AG04450 (cell line): ENCODE data around the gene PRR3. TPM values are rescaled to one million over a fixed set of nuclear protein-coding genes. Genes with fewer than 3 reads are reported as not detected.

Source experiments
- CTCF ChIA-PET: fragments of 300-600, 350-600 bp; formaldehyde crosslinking; extraction: SDS; loops from one replicate; lab custom pipeline; 2022; ENCODE audit warnings: antibody characterized with exemption, inconsistent platforms; lab: Charles Lee
- POLR2A ChIA-PET: fragments of 350-600 bp; formaldehyde crosslinking; extraction: SDS; loops from one replicate; lab custom pipeline; 2021; ENCODE audit warnings: antibody characterized with exemption, inconsistent platforms; lab: Yijun Ruan, JAX
- DNase-seq: peaks from one replicate; pipeline ENCODE4 v3.0.0-alpha.2; 2011; ENCODE audit warnings: low read depth, low spot score
- H3K27ac ChIP-seq: one replicate; pipeline ENCODE4 v1.5.1; 2012; ENCODE audit warnings: low read depth, low read length, control low read depth
- H3K27me3 ChIP-seq: one replicate; pipeline ENCODE4 v1.6.0; 2012; ENCODE audit warnings: low read length; ENCODE audit not compliant: control insufficient read depth, insufficient read depth
- H3K4me3 ChIP-seq: 2 replicates; pipeline ENCODE4 v1.5.1; 2011; ENCODE audit warnings: mild to moderate bottlenecking, low read depth, low read length, control low read depth
- H3K9me3 ChIP-seq: 2 replicates; pipeline ENCODE4 v1.5.1; 2012; ENCODE audit warnings: low read length; ENCODE audit not compliant: control insufficient read depth, insufficient read depth
- polyA plus RNA-seq: library from polyadenylated mRNA; depleted of rRNA; stranded (reverse); fragments of >200 nt; gene quantifications from 2 replicates; pipeline ENCODE4 v1.2.3, GENCODE V29; 2011
- TF ChIP-seq, protein P1 (sequence below): IDR thresholded peaks from 2 replicates; pipeline ENCODE4 v1.5.1; 2011; ENCODE audit warnings: low read depth, low read length, control low read depth, inconsistent platforms

Gene PRR3
- polyA plus RNA-seq, 1 experiment, result 26.8 TPM

DNA sequence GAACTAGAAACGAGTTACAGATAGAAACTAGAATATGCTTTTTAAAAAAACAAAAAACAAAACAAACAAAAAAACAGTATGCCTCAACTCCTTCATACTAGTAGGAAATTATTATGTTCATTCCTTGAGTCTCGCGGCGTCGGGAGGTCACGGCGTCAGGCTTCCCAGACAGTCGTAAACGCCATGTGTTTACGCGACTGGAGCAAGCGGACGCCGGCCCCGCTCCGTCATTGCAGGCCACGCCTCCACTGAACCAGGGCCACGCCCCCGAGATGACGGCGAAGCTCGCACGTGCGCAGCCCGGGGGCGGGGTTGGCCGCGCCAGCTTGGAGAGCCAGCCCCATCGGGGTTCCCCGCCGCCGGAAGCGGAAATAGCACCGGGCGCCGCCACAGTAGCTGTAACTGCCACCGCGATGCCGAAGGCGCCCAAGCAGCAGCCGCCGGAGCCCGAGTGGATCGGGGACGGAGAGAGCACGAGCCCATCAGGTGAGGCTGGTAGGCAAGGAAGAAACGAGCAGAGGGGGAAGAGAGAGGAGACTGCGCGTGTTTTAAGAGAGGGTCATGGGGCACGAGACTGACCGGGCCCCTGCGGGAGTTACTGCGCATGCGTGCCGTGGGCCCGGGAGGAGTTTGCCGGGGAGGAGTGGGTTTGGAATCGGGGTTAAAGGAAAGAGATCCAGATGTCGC lies 14.1 kb downstream of the PRR3 start, which contains the start of gene ABCF1:
TSS of gene ABCF1 (plus strand) at position 368 of the 687 bp plus-strand sequence. CDS start at position 414, 46 bp downstream.
- ChIA-PET POLR2A (interaction anchor here (0.9 to 1.8 kb wide), 8 partner anchors 14 to 120 kb away, joined by 3 to 14 read pairs (median 5); partner anchors contain the start of genes GNL1, MRPS18B, NRM and PRR3), CTCF (interaction anchor here (1.0 to 2.1 kb wide), 5 partner anchors 26 to 89 kb away, joined by 3 to 8 read pairs (median 6); no protein-coding TSS in a partner anchor)
- TF ChIP-seq, protein P1, sequence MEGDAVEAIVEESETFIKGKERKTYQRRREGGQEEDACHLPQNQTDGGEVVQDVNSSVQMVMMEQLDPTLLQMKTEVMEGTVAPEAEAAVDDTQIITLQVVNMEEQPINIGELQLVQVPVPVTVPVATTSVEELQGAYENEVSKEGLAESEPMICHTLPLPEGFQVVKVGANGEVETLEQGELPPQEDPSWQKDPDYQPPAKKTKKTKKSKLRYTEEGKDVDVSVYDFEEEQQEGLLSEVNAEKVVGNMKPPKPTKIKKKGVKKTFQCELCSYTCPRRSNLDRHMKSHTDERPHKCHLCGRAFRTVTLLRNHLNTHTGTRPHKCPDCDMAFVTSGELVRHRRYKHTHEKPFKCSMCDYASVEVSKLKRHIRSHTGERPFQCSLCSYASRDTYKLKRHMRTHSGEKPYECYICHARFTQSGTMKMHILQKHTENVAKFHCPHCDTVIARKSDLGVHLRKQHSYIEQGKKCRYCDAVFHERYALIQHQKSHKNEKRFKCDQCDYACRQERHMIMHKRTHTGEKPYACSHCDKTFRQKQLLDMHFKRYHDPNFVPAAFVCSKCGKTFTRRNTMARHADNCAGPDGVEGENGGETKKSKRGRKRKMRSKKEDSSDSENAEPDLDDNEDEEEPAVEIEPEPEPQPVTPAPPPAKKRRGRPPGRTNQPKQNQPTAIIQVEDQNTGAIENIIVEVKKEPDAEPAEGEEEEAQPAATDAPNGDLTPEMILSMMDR, result no peak
- Histone ChIP-seq H3K9me3 (no peaks in the 10 kb centered on the region), H3K27me3 (no peaks in the 10 kb centered on the region), H3K27ac (peak within 1 kb of the TSS; percentile 95), H3K4me3 (peak within 1 kb of the TSS; percentile 98)
- peak; percentile 89 for DNase-seq

- no peak for DNase-seq
- H3K27ac ChIP-seq, result peak overlapping the region; percentile 34
- H3K4me3 ChIP-seq, result peak overlapping the region; percentile 98
- no peaks in the 10 kb centered on the region for H3K9me3 ChIP-seq
- ChIA-PET POLR2A (interaction anchor here (0.9 to 1.8 kb wide), 7 partner anchors 15 to 119 kb away, joined by 3 to 14 read pairs (median 5); partner anchors contain the start of genes GNL1, MRPS18B, NRM and PRR3), CTCF (interaction anchor here (1.0 to 1.8 kb wide), 4 partner anchors 25 to 89 kb away, joined by 3 to 8 read pairs (median 6); no protein-coding TSS in a partner anchor)
- no peaks in the 10 kb centered on the region for H3K27me3 ChIP-seq
- TF ChIP-seq, protein P1, result no peak
These were observed 14.6 kb downstream of the PRR3 start for GRCh38 chr6:30571762-30572082.

GRCh38 chr6:30572148-30572547 lies 15.1 kb downstream of the PRR3 start:
- DNase-seq, result no peak
- Histone ChIP-seq H3K27me3 (no peaks in the 10 kb centered on the region), H3K9me3 (no peaks in the 10 kb centered on the region), H3K4me3 (peak overlapping the region; percentile 98), H3K27ac (no peak overlapping the region)
- CTCF ChIA-PET, result no interaction called here
- POLR2A ChIA-PET, result no interaction called here
- TF ChIP-seq, protein P1, result no peak

DNA sequence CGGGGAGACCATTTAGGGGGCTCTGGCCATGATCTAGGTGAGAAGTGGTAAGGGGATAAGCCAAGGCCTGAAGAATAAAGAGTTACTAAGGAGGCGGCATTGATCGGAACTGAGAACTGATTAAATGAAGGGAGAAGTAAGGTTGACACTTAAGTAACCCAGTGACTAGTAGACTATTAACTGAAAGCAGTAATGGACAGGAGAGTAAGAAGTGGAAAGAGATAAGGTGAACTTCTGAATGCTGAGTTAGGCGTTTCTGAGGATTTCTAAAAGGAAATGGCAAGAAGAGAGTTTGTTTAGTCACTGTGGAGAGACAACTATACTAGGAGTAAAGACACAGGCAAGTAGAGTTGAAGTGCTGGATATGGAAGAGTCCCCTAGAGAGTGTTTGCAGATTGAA lies 16.0 kb downstream of the PRR3 start:
- CTCF ChIA-PET, result interaction anchor here (0.6 to 0.8 kb wide), 3 partner anchors 32 to 99 kb away, joined by 3 to 5 read pairs (median 3); no protein-coding TSS in a partner anchor
- TF ChIP-seq, protein P1, result no peak
- Histone ChIP-seq H3K4me3 (no peak overlapping the region; the same call in 1 of the 2 replicates), H3K27ac (no peak overlapping the region), H3K27me3 (no peaks in the 10 kb centered on the region), H3K9me3 (no peaks in the 10 kb centered on the region)
- no peak for DNase-seq
- POLR2A ChIA-PET, result no interaction called here

DNA sequence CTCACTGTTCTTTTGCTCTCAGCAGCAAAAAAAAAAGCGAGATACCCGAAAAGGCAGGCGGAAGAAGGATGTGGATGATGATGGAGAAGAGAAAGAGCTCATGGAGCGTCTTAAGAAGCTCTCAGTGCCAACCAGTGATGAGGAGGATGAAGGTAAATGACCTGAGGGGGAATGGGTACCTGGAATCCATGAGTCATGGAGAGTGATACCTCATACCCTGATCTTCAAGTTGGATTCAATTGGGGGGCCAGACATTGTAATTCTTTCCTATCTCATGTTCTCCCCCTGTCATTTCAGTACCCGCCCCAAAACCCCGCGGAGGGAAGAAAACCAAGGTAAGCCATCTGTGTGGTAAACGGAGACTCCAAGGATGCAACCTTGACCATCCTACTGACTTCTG lies 21.0 kb downstream of the PRR3 start:
- no peak for DNase-seq
- H3K27me3 ChIP-seq, result no peaks in the 10 kb centered on the region
- H3K27ac ChIP-seq, result no peak overlapping the region
- H3K4me3 ChIP-seq, result no peak overlapping the region
- TF ChIP-seq, protein P1, result no peak
- ChIA-PET CTCF (interaction anchor here (0.5 to 2.3 kb wide), 6 partner anchors 16 to 1229 kb away, joined by 3 to 11 read pairs (median 4); partner anchors contain the start of gene LSM2), POLR2A (no interaction called here)
- no peaks in the 10 kb centered on the region for H3K9me3 ChIP-seq
